H9 (cell line): ENCODE measurements around the gene VRK1. TPM values are rescaled to one million over a fixed set of nuclear protein-coding genes. Genes with fewer than 3 reads are reported as not detected.

Source experiments
- DNase-seq: peaks from one replicate; pipeline ENCODE4 v3.0.0-alpha.2; 2017
- H2AFZ ChIP-seq: one replicate; pipeline ENCODE4 v1.6.1; 2013; ENCODE audit warnings: mild to moderate bottlenecking, low read length, control low read depth, moderate library complexity
- H2AK5ac ChIP-seq: 2 replicates; pipeline ENCODE4 v1.6.1; 2013; ENCODE audit warnings: low read length, control low read depth, mixed read lengths; ENCODE audit not compliant: insufficient read length
- H2BK120ac ChIP-seq: one replicate; pipeline ENCODE4 v1.6.1; 2013; ENCODE audit warnings: low read depth, mild to moderate bottlenecking, low read length, control low read depth, inconsistent platforms; ENCODE audit not compliant: poor library complexity, severe bottlenecking
- H2BK12ac ChIP-seq: 2 replicates; pipeline ENCODE4 v1.6.1; 2013; ENCODE audit warnings: low read length, control low read depth, mixed read lengths, low read depth; ENCODE audit not compliant: insufficient read length
- H2BK15ac ChIP-seq: 2 replicates; pipeline ENCODE4 v1.6.1; 2013; ENCODE audit warnings: low read depth, low read length, control low read depth
- H2BK20ac ChIP-seq: one replicate; pipeline ENCODE4 v1.6.1; 2013; ENCODE audit warnings: low read depth, mild to moderate bottlenecking, low read length, control low read depth, inconsistent platforms; ENCODE audit not compliant: poor library complexity, severe bottlenecking
- H2BK5ac ChIP-seq: 2 replicates; pipeline ENCODE4 v1.6.1; 2013; ENCODE audit warnings: low read length, control low read depth, mixed read lengths; ENCODE audit not compliant: insufficient read length
- H3K14ac ChIP-seq: 2 replicates; pipeline ENCODE4 v1.6.1; 2013; ENCODE audit warnings: low read length, control low read depth; ENCODE audit not compliant: insufficient read depth
- H3K18ac ChIP-seq: 2 replicates; pipeline ENCODE4 v1.6.1; 2013; ENCODE audit warnings: low read depth, mild to moderate bottlenecking, mixed read lengths, low read length, control low read depth; ENCODE audit not compliant: insufficient read length
- H3K23ac ChIP-seq: 2 replicates; pipeline ENCODE4 v1.6.1; 2013; ENCODE audit warnings: low read length, control low read depth, mixed read lengths, low read depth; ENCODE audit not compliant: insufficient read length
- H3K23me2 ChIP-seq: 2 replicates; pipeline ENCODE4 v1.6.1; 2013; ENCODE audit warnings: low read depth, mild to moderate bottlenecking, mixed read lengths, low read length, control low read depth; ENCODE audit not compliant: insufficient read length, poor library complexity, severe bottlenecking
- H3K27ac ChIP-seq: 2 replicates; pipeline ENCODE4 v1.5.1; 2013; ENCODE audit warnings: low read length, control low read depth, mixed read lengths, low read depth; ENCODE audit not compliant: insufficient read length
- H3K27me3 ChIP-seq: 2 replicates; pipeline ENCODE4 v1.6.1; 2013; ENCODE audit warnings: low read length, control low read depth, inconsistent platforms; ENCODE audit not compliant: insufficient read depth
- H3K4ac ChIP-seq: 2 replicates; pipeline ENCODE4 v1.6.1; 2013; ENCODE audit warnings: low read depth, mild to moderate bottlenecking, control low read depth, inconsistent platforms, low read length, moderate library complexity
- H3K4me1 ChIP-seq: 2 replicates; pipeline ENCODE4 v1.6.1; 2013; ENCODE audit warnings: low read length, control low read depth, inconsistent platforms; ENCODE audit not compliant: insufficient read depth
- H3K4me2 ChIP-seq: 2 replicates; pipeline ENCODE4 v1.6.1; 2013; ENCODE audit warnings: low read length, control low read depth, mixed read lengths; ENCODE audit not compliant: insufficient read length, insufficient read depth
- H3K56ac ChIP-seq: 2 replicates; pipeline ENCODE4 v1.6.1; 2013; ENCODE audit warnings: low read depth, mild to moderate bottlenecking, mixed read lengths, low read length, control low read depth; ENCODE audit not compliant: insufficient read length
- H3K79me1 ChIP-seq: 2 replicates; pipeline ENCODE4 v1.6.1; 2013; ENCODE audit warnings: low read depth, mild to moderate bottlenecking, moderate library complexity, low read length, control low read depth, inconsistent platforms; ENCODE audit not compliant: insufficient read depth, poor library complexity, severe bottlenecking
- H3K79me2 ChIP-seq: 2 replicates; pipeline ENCODE4 v1.6.1; 2013; ENCODE audit warnings: low read length, control low read depth, inconsistent platforms; ENCODE audit not compliant: insufficient read depth
- H3K9ac ChIP-seq: 2 replicates; pipeline ENCODE4 v1.6.1; 2013; ENCODE audit warnings: low read length, control low read depth, mixed read lengths; ENCODE audit not compliant: insufficient read length; ENCODE audit errors: extremely low read depth
- H3K9me3 ChIP-seq: one replicate; pipeline ENCODE4 v1.6.1; 2013; ENCODE audit warnings: low read depth, low read length, inconsistent platforms; ENCODE audit not compliant: control insufficient read depth
- H3T11ph ChIP-seq: one replicate; pipeline ENCODE4 v1.6.1; 2013; ENCODE audit warnings: mild to moderate bottlenecking, low read length, control low read depth, inconsistent platforms
- H4K20me1 ChIP-seq: one replicate; pipeline ENCODE4 v1.6.1; 2013; ENCODE audit not compliant: control insufficient read depth, insufficient read length, insufficient read depth
- H4K5ac ChIP-seq: 2 replicates; pipeline ENCODE4 v1.6.1; 2013; ENCODE audit warnings: low read depth, mild to moderate bottlenecking, mixed read lengths, low read length, control low read depth; ENCODE audit not compliant: insufficient read length
- H4K8ac ChIP-seq: replicated peaks from 2 replicates; pipeline ENCODE4 v1.6.1; 2013; ENCODE audit warnings: low read length, control low read depth, mixed read lengths, low read depth; ENCODE audit not compliant: insufficient read length
- H4K91ac ChIP-seq: 2 replicates; pipeline ENCODE4 v1.6.1; 2013; ENCODE audit warnings: low read depth, mild to moderate bottlenecking, moderate library complexity, mixed read lengths, low read length, control low read depth; ENCODE audit not compliant: insufficient read length
- H3K27ac Mint-ChIP-seq, 3 experiments: 2 replicates in 2 of 3; 3 replicates in 1 of 3; pipeline ENCODE4 v1.8.0; 2020 to 2021; ENCODE audit warnings: mixed read lengths in 3 of 3, mild to moderate bottlenecking in 1 of 3, moderate library complexity in 1 of 3
- H3K27me3 Mint-ChIP-seq: 2 replicates; pipeline ENCODE4 v1.8.0; 2021; ENCODE audit warnings: low read depth, mild to moderate bottlenecking, moderate library complexity, mixed read lengths
- H3K36me3 Mint-ChIP-seq, 3 experiments: 2 replicates in 2 of 3; 3 replicates in 1 of 3; pipeline ENCODE4 v1.8.0; 2020 to 2021; ENCODE audit warnings: low read depth in 3 of 3, mixed read lengths in 3 of 3; ENCODE audit not compliant: insufficient read depth in 1 of 3
- H3K4me1 Mint-ChIP-seq, 2 experiments: 2 replicates each; pipeline ENCODE4 v1.8.0; 2020; ENCODE audit warnings: mixed read lengths in 2 of 2
- H3K4me3 Mint-ChIP-seq, 2 experiments: 2 replicates in 1 of 2; 3 replicates in 1 of 2; pipeline ENCODE4 v1.8.0; 2020 to 2021; ENCODE audit warnings: mild to moderate bottlenecking in 2 of 2, mixed read lengths in 2 of 2, moderate library complexity in 1 of 2
- H3K9me3 Mint-ChIP-seq, 2 experiments: 2 replicates in 1 of 2; 3 replicates in 1 of 2; pipeline ENCODE4 v1.8.0; 2020; ENCODE audit warnings: mild to moderate bottlenecking in 2 of 2, mixed read lengths in 2 of 2, moderate library complexity in 1 of 2
- CTCF ChIP-seq: fragments of 200-600 bp; sonication (generic); conservative IDR thresholded peaks from 3 replicates; pipeline ENCODE4 v1.8.0; 2021; ENCODE audit warnings: antibody characterized with exemption, mild to moderate bottlenecking
- WGBS: extraction: QIAGEN DNeasy Blood & Tissue Kit; methylation state at CpG from one replicate; pipeline ENCODE4 v1.1.7; 2013; ENCODE audit warnings: missing lambda C conversion rate, low lambda C conversion rate, mixed read lengths; ENCODE audit not compliant: insufficient read length; ENCODE audit errors: extremely low coverage; 5-methylcytosine and 5-hydroxymethylcytosine counted together
- total RNA-seq: library from RNA; stranded (reverse); gene quantifications from 2 replicates; pipeline ENCODE4 v1.2.1, GENCODE V29; 2021

VRK1 gene
- total RNA-seq, 1 experiment from 2014 or later: 55.7 TPM

- Histone ChIP-seq H3K27me3 (no peaks in the 10 kb centered on the region), H3K79me1 (no peaks in the 10 kb centered on the region), H4K8ac (no peak overlapping the region), H4K20me1 (peaks cover 3% of the 10 kb centered on the region), H3K23me2 (no peaks in the 10 kb centered on the region), H3K14ac (no peak overlapping the region), H3K79me2 (no peaks in the 10 kb centered on the region), H2BK12ac (no peak overlapping the region), H3K18ac (no peak overlapping the region), H3K27ac (no peak overlapping the region), H3K4me1 (peaks cover 4% of the 10 kb centered on the region; the same call in 1 of the 2 replicates), H4K5ac (no peak overlapping the region), H2BK5ac (no peak overlapping the region), H3K23ac (no peak overlapping the region), H2BK20ac (no peak overlapping the region), H3T11ph (no peak overlapping the region), H4K91ac (no peak overlapping the region), H3K9me3 (peaks cover 7% of the 10 kb centered on the region), H3K56ac (no peak overlapping the region), H3K9ac (no peak overlapping the region), H2BK120ac (no peak overlapping the region), H2AFZ (no peak overlapping the region), H3K4me2 (no peak overlapping the region), H2BK15ac (no peak overlapping the region), H3K4ac (no peak overlapping the region), H2AK5ac (no peak overlapping the region)
- no CpG with 5 or more reads among the region's 8 CpGs for WGBS
- DNase-seq: no peak
- no peak overlapping the region for H3K4me3 Mint-ChIP-seq
- TF ChIP-seq CTCF: no peak
- H3K4me1 Mint-ChIP-seq: peaks cover 7 to 11% of the 10 kb centered on the region in 2 experiments
- peaks cover 3% of the 10 kb centered on the region; the same call in 1 of the 2 replicates for H3K27me3 Mint-ChIP-seq
- peaks cover 10 to 20% (median 11%) of the 10 kb centered on the region in 3 experiments; a peak in 6 of 7 replicates for H3K36me3 Mint-ChIP-seq
- H3K27ac Mint-ChIP-seq: no peak overlapping the region
- H3K9me3 Mint-ChIP-seq: peaks cover 16% of the 10 kb centered on the region in 2 experiments
Measured at GRCh38 chr14:96926001-96926400, 128.8 kb downstream of the VRK1 start.
